NCI-H1930 (cell line): ENCODE measurements around the gene REG3A.

Experiments
- DNase-seq, 2 experiments: peaks; one replicate each; lab custom pipeline; 2025; lab: John Stamatoyannopoulos, UW

Gene REG3A

GRCh38 chr2:79159653-79160052 is at the start of gene REG3A:
REG3A (minus strand) TSS chr2:79159753; CDS start chr2:79159405, 348 bp downstream.
- DNase-seq = no peak

- DNase-seq = no peak
Measured at GRCh38 chr2:79200762-79201161, 41.2 kb upstream of the REG3A start.

- no peak for DNase-seq
Measured at GRCh38 chr2:79191816-79192215, 32.3 kb upstream of the REG3A start.

- DNase-seq = no peak
Measured at GRCh38 chr2:79191081-79191480, 31.5 kb upstream of the REG3A start.

GRCh38 chr2:79189465-79189864 is 29.9 kb upstream of the REG3A start:
- DNase-seq = no peak

- DNase-seq = no peak
Measured at GRCh38 chr2:79181617-79182016, 22.1 kb upstream of the REG3A start.

GRCh38 chr2:79180092-79180491 is 20.5 kb upstream of the REG3A start:
- no peak for DNase-seq

- DNase-seq = no peak
Measured at GRCh38 chr2:79179036-79179435, 19.5 kb upstream of the REG3A start.

- DNase-seq = no peak
Measured at GRCh38 chr2:79178076-79178674, 18.6 kb upstream of the REG3A start.

- DNase-seq = no peak
Measured at GRCh38 chr2:79171348-79171958, 11.9 kb upstream of the REG3A start.

- DNase-seq = no peak
Measured at GRCh38 chr2:79162801-79163200, 3.2 kb upstream of the REG3A start.

- DNase-seq = no peak
Measured at GRCh38 chr2:79162132-79162531, 2.6 kb upstream of the REG3A start.

- DNase-seq = no peak
Measured at GRCh38 chr2:79159030-79159429, 523 bp downstream of the REG3A start.

GRCh38 chr2:79155826-79156476 is 3.6 kb downstream of the REG3A start:
- no peak for DNase-seq

- no peak for DNase-seq
Measured at GRCh38 chr2:79139423-79139822, 20.1 kb downstream of the REG3A start.

- no peak for DNase-seq
Measured at GRCh38 chr2:79138385-79138784, 21.2 kb downstream of the REG3A start.

- DNase-seq = no peak
Measured at GRCh38 chr2:79131687-79132086, 27.9 kb downstream of the REG3A start.

- DNase-seq = no peak
Measured at GRCh38 chr2:79129804-79130203, 29.7 kb downstream of the REG3A start.

GRCh38 chr2:79129260-79129659 is 30.3 kb downstream of the REG3A start:
- no peak for DNase-seq

- DNase-seq = no peak
Measured at GRCh38 chr2:79128406-79128805, 31.1 kb downstream of the REG3A start.

GRCh38 chr2:79125721-79125985 is 33.9 kb downstream of the REG3A start:
- no peak for DNase-seq

- DNase-seq = no peak
Measured at GRCh38 chr2:79124907-79125720, 34.4 kb downstream of the REG3A start.

GRCh38 chr2:79122676-79123075 is 36.9 kb downstream of the REG3A start:
- DNase-seq = no peak
